Lung (tissue), 12 donors: ENCODE measurements around the gene ATP1B3. TPM values are rescaled to one million over a fixed set of nuclear protein-coding genes. Genes with fewer than 3 reads are reported as not detected.
A peak's percentile ranks its signal among the peaks of the same experiment; 100 is the strongest.
"Not testable (repeated sequence)": the region's sequence is repeated elsewhere in the genome, so short reads cannot be mapped to it uniquely, and the experiment has no call there.

Experiments used
- ATAC-seq: fragments of 200-7000 bp; cut with Tn5 transposase; one replicate; pipeline ENCODE4 v1.9.1; 2020; ENCODE audit warnings: moderate number of reproducible peaks; ENCODE audit not compliant: insufficient read depth, low FRiP score
- DNase-seq, 3 donors: peaks; one replicate each; pipeline ENCODE4 v3.0.0-alpha.2; 2013 to 2017
- H3K27ac ChIP-seq, 2 donors: one replicate each; pipeline ENCODE4 v1.5.1; 2013; ENCODE audit warnings: mild to moderate bottlenecking in 2 of 2, moderate library complexity in 2 of 2, control low read depth in 1 of 2, inconsistent platforms in 1 of 2, low read depth in 1 of 2, low read length in 1 of 2
- H3K27me3 ChIP-seq, 3 donors: one replicate each; pipeline ENCODE4 v1.5.1; 2013; ENCODE audit warnings: low read length in 2 of 3; ENCODE audit not compliant: control insufficient read depth in 3 of 3, insufficient read depth in 3 of 3
- H3K36me3 ChIP-seq, 4 donors: one replicate each; pipeline ENCODE4 v1.5.1; 2013; ENCODE audit warnings: low read length in 4 of 4, mild to moderate bottlenecking in 1 of 4, moderate library complexity in 1 of 4; ENCODE audit not compliant: control insufficient read depth in 4 of 4, insufficient read depth in 4 of 4
- H3K4me1 ChIP-seq, 5 donors: one replicate each; pipeline ENCODE4 v1.5.1; 2013; ENCODE audit warnings: low read length in 5 of 5, mild to moderate bottlenecking in 2 of 5, moderate library complexity in 1 of 5; ENCODE audit not compliant: control insufficient read depth in 5 of 5, insufficient read depth in 5 of 5
- H3K4me3 ChIP-seq: one replicate; pipeline ENCODE4 v1.5.1; 2013; ENCODE audit warnings: mild to moderate bottlenecking, control low read depth, moderate library complexity
- H3K9ac ChIP-seq, 2 donors: one replicate each; pipeline ENCODE4 v1.5.1; 2013; ENCODE audit warnings: low read length in 2 of 2, control low read depth in 1 of 2; ENCODE audit not compliant: insufficient read depth in 1 of 2
- H3K9me3 ChIP-seq, 4 donors: one replicate each; pipeline ENCODE4 v1.5.1; 2013; ENCODE audit warnings: low read length in 3 of 4, mild to moderate bottlenecking in 1 of 4, moderate library complexity in 1 of 4; ENCODE audit not compliant: control insufficient read depth in 4 of 4, insufficient read depth in 3 of 4
- CTCF ChIP-seq: IDR thresholded peaks from 2 replicates; pipeline ENCODE4 v1.5.1; 2012; ENCODE audit warnings: mild to moderate bottlenecking; ENCODE audit errors: control extremely low read depth, extremely low read depth
- WGBS, 2 donors: extraction: QIAGEN DNeasy Blood & Tissue Kit; methylation state at CpG; one replicate each; pipeline ENCODE4 v1.1.7; 2013; 5-methylcytosine and 5-hydroxymethylcytosine counted together
- polyA plus RNA-seq, 2 donors: library from polyadenylated mRNA; stranded (reverse); fragments of 200-250 nt; gene quantifications; one replicate each; pipeline ENCODE4 v1.2.1, GENCODE V29; 2013
- total RNA-seq, 2 donors: library from RNA; depleted of rRNA in 1 of 2; stranded (reverse); fragments of >200 nt in 1 of 2; gene quantifications; one replicate each; pipeline ENCODE4 v1.2.1, GENCODE V29; 2014 to 2021
- donor health status: control.
- donor health status: control.
- donor health status: Bipolar disorder and iron deficiency.
- donor health status: healthy.
- donor health status: DM: yes; HTN: yes; CAD: no.

ATP1B3 gene
- total and polyA plus RNA-seq, 4 donors = 33.4 to 160 (median 128) TPM

GRCh38 chr3:141921316-141921715, 44.9 kb downstream of the ATP1B3 start:
- Histone ChIP-seq H3K27ac (no peak overlapping the region), H3K9me3 (no peaks in the 10 kb centered on the region), H3K36me3 (peaks cover 0 to 23% (median 9%) of the 10 kb centered on the region in 4 donors), H3K4me1 (no peaks in the 10 kb centered on the region), H3K9ac (no peak overlapping the region), H3K4me3 (no peak overlapping the region), H3K27me3 (no peaks in the 10 kb centered on the region)
- DNase-seq = no peak
- WGBS, 2 donors = 91% methylated on average over 2 of the region's 2 CpGs
- ATAC-seq = no peak
- no peak for TF ChIP-seq CTCF

- H3K4me3 ChIP-seq, H3K9me3 ChIP-seq, DNase-seq, H3K4me1 ChIP-seq, H3K27ac ChIP-seq, H3K9ac ChIP-seq, H3K27me3 ChIP-seq, ATAC-seq: not testable (repeated sequence)
- 94 to 96% methylated on average over 5 of the region's 5 CpGs for WGBS, 2 donors
- peaks cover 0 to 24% (median 12%) of the 10 kb centered on the region in 4 donors for H3K36me3 ChIP-seq
Measured at GRCh38 chr3:141925677-141926076, 49.2 kb downstream of the ATP1B3 start.

- Histone ChIP-seq H3K27me3 (no peaks in the 10 kb centered on the region), H3K9me3 (no peaks in the 10 kb centered on the region), H3K9ac (no peak overlapping the region), H3K4me3 (no peak overlapping the region), H3K4me1 (no peaks in the 10 kb centered on the region), H3K36me3 (peaks cover 0 to 22% (median 11%) of the 10 kb centered on the region in 4 donors), H3K27ac (no peak overlapping the region)
- no peak for TF ChIP-seq CTCF
- DNase-seq (peak in 1 of 3 donors; percentile 12), ATAC-seq (no peak)
- 73 to 77% methylated on average over 9 of the region's 9 CpGs for WGBS, 2 donors
Measured at GRCh38 chr3:141926929-141927328, 50.5 kb downstream of the ATP1B3 start.

GRCh38 chr3:141928631-141929270, 52.3 kb downstream of the ATP1B3 start:
- Histone ChIP-seq H3K27ac (no peak overlapping the region), H3K9ac (no peak overlapping the region), H3K27me3 (no peaks in the 10 kb centered on the region), H3K9me3 (no peaks in the 10 kb centered on the region), H3K4me1 (no peaks in the 10 kb centered on the region), H3K4me3 (no peak overlapping the region), H3K36me3 (peaks cover 0 to 17% (median 7%) of the 10 kb centered on the region in 4 donors)
- TF ChIP-seq CTCF = no peak
- DNase-seq (no peak), ATAC-seq (no peak)
- 92 to 93% methylated on average over 15 of the region's 15 CpGs for WGBS, 2 donors
